Renal cortex interstitium (tissue), 15 donors: ENCODE results near the gene BORCS5. TPM values are rescaled to one million over a fixed set of nuclear protein-coding genes. Genes with fewer than 3 reads are reported as not detected.
A peak's percentile ranks its signal among the peaks of the same experiment; 100 is the strongest.
"Not testable (repeated sequence)": the region's sequence is repeated elsewhere in the genome, so short reads cannot be mapped to it uniquely, and the experiment has no call there.

Experiments used
- DNase-seq, 11 donors: peaks; one replicate each; pipeline ENCODE4 v3.0.0-alpha.2; 2013; ENCODE audit warnings: low read depth in 9 of 11, low spot score in 4 of 11; ENCODE audit errors: extremely low read depth in 1 of 11
- long read RNA-seq, 16 experiments: transcript quantifications; one replicate each; lab custom pipeline, GENCODE V29; 2026
- polyA plus RNA-seq, 3 donors: library from polyadenylated mRNA; unstranded; fragments of 120-200 nt; gene quantifications; one replicate each; pipeline ENCODE4 v1.2.1, GENCODE V29; 2013; ENCODE audit not compliant: insufficient read length in 3 of 3

The BORCS5 gene
- 10 to 100 TPM in 1 of 3 donors, 1 to 10 TPM in 2; 8.6 to 10.3 (median 9.2) TPM for polyA plus RNA-seq
- long read RNA-seq, donor 1, full-length matches to known transcripts, result 3 of 3 reads
- long read RNA-seq, donor 1, partial matches to known transcripts, result 0 of 3 reads
- long read RNA-seq, donor 1, other reads (novel, unspliced or antisense), result 0 of 3 reads
- long read RNA-seq, donor 2, result 0 reads
- long read RNA-seq, donor 3, full-length matches to known transcripts, result 8 of 8 reads
- long read RNA-seq, donor 3, partial matches to known transcripts, result 0 of 8 reads
- long read RNA-seq, donor 3, other reads (novel, unspliced or antisense), result 0 of 8 reads
- long read RNA-seq, donor 4, full-length matches to known transcripts, result 4 of 4 reads
- long read RNA-seq, donor 4, partial matches to known transcripts, result 0 of 4 reads
- long read RNA-seq, donor 4, other reads (novel, unspliced or antisense), result 0 of 4 reads
- long read RNA-seq, donor 5, result 0 reads
- long read RNA-seq, donor 6, full-length matches to known transcripts, result 3 of 3 reads
- long read RNA-seq, donor 6, partial matches to known transcripts, result 0 of 3 reads
- long read RNA-seq, donor 6, other reads (novel, unspliced or antisense), result 0 of 3 reads
- long read RNA-seq, donor 7, full-length matches to known transcripts, result 2 of 2 reads
- long read RNA-seq, donor 7, partial matches to known transcripts, result 0 of 2 reads
- long read RNA-seq, donor 7, other reads (novel, unspliced or antisense), result 0 of 2 reads
- long read RNA-seq, donor 8, full-length matches to known transcripts, result 5 of 5 reads
- long read RNA-seq, donor 8, partial matches to known transcripts, result 0 of 5 reads
- long read RNA-seq, donor 8, other reads (novel, unspliced or antisense), result 0 of 5 reads
- long read RNA-seq, donor 9, full-length matches to known transcripts, result 4 of 4 reads
- long read RNA-seq, donor 9, partial matches to known transcripts, result 0 of 4 reads
- long read RNA-seq, donor 9, other reads (novel, unspliced or antisense), result 0 of 4 reads
- long read RNA-seq, donor 10, full-length matches to known transcripts, result 4 of 4 reads
- long read RNA-seq, donor 10, partial matches to known transcripts, result 0 of 4 reads
- long read RNA-seq, donor 10, other reads (novel, unspliced or antisense), result 0 of 4 reads
- long read RNA-seq, donor 11, full-length matches to known transcripts, result 3 of 3 reads
- long read RNA-seq, donor 11, partial matches to known transcripts, result 0 of 3 reads
- long read RNA-seq, donor 11, other reads (novel, unspliced or antisense), result 0 of 3 reads
- long read RNA-seq, donor 12, full-length matches to known transcripts, result 1 of 1 reads
- long read RNA-seq, donor 12, partial matches to known transcripts, result 0 of 1 reads
- long read RNA-seq, donor 12, other reads (novel, unspliced or antisense), result 0 of 1 reads
- long read RNA-seq, donor 13, result 0 reads
- long read RNA-seq, donor 14, full-length matches to known transcripts, result 2 of 2 reads
- long read RNA-seq, donor 14, partial matches to known transcripts, result 0 of 2 reads
- long read RNA-seq, donor 14, other reads (novel, unspliced or antisense), result 0 of 2 reads
- long read RNA-seq, donor 15, result 0 reads
- long read RNA-seq, donor 16, full-length matches to known transcripts, result 9 of 9 reads
- long read RNA-seq, donor 16, partial matches to known transcripts, result 0 of 9 reads
- long read RNA-seq, donor 16, other reads (novel, unspliced or antisense), result 0 of 9 reads

DNA sequence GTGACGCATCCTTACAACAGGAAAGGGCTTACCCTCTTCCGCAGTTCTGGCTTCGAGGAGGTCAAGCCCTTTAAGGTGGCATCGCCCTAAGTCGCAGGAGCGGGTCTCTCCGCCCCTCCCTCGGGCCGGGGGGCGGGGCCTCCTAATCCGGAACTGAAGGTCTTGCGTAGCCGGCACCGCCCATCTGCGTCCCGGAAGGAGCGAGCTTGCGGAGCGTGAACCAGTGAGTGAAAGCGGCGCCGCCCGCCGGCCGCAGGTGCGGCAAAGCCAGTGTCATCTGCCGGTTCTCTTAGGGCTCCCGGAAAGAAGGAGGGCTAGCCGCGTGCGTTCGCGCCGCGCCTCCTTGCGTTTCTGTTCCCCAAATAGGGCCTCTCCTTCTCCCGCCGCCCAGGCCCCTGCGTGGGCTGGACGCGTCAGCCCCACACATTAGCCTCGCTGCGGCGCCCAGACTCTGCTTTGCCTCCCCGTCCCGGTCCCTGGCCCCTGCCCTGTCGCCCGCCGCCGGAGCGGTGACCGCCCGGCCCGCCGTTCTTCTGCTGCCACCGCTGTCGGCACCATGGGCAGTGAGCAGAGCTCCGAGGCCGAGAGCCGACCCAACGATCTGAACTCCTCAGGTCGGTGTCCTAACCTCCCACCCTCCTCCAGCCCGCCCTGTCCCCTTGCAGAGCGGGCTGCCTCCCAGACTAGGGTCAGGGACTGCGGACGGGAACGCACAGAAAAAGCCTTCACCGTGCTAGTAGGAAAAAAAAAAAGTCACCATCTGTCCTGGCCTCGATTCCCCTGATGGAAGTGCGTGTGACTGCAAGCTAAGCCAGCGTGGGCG, at the start of gene BORCS5:
Gene BORCS5 (plus strand): TSS at position 183 of the 823 bp plus-strand sequence. CDS start 374 bp downstream, at position 557.
- DNase-seq, result peak in 9 of 11 donors; percentile 86 to 94 (median 91)

- DNase-seq, result not testable (repeated sequence)
Observed at GRCh38 chr12:12310695-12311094, 46.2 kb upstream of the BORCS5 start.

DNA sequence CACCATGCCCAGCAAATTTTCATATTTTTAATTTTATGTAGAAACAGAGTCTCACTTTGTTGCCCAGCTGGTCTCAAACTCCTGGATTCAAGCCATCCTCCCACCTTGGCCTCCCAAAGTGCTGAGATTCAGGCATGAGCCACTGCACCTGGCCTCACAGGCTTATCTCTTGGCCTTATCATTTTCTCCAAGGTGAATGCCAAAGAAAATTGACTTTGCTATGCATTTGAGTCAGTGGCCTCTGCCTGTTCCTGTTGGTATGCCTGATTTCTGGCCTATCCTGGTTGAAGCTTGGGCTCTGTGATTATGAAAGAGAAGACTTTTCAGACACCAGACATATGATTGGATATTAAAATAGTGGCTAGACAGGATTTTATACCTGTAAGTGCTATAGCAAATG, 41.0 kb upstream of the BORCS5 start:
- no peak for DNase-seq

DNA sequence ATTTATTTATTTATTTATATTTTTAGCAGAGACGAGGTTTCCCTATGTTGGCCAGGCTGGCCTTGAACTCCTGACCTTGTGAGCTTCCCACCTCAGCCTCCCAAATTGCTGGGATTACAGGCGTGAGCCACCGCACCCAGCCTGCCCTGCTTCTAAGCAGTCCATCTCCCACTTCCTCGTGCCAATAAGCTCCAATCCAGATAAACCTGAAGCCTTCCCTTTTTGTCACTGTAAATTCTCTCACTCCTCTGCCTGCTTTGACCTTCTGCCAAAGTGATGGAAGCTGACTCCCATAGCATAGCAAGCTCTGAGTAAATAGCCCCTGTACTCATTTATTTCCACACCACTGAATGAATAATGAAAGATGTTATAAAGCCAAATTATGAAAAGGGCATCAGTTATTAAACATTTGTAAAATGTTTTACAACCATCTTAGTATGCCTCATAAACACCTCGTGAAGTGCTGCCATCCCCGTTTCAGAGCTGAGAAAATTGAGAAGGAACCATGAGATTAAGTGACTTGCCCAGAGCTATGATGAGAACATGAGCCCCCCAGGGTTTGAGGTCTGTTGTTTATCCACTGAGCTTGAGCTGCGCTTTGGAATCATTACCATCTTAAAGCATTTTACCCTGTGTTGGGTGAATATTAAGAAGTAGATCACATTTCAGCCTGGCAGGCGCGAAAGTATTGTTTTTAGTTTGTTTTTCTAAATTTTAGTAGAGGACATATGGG, 37.3 kb upstream of the BORCS5 start:
- DNase-seq, result peak in 4 of 11 donors; percentile 21 to 54 (median 49)

DNA sequence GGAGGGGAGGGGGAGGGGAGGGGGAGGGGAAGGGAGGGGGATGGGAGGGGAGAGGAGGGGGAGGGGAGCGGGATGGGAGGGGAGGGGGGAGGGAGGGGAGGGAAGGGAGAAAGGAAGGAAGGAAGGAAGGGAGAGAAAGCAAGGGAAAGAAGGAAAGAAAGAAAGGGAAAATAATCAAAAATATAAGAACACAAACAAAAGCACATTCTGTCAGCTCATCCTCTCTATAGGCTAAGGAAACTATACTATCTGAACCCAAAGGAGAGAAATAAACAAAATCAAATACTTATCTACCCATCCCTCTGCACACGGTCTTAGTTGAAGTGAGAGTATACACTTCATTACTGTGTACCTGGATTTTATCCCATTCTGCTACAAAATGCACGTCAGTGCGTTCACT, 33.8 kb upstream of the BORCS5 start:
- no peak for DNase-seq

DNA sequence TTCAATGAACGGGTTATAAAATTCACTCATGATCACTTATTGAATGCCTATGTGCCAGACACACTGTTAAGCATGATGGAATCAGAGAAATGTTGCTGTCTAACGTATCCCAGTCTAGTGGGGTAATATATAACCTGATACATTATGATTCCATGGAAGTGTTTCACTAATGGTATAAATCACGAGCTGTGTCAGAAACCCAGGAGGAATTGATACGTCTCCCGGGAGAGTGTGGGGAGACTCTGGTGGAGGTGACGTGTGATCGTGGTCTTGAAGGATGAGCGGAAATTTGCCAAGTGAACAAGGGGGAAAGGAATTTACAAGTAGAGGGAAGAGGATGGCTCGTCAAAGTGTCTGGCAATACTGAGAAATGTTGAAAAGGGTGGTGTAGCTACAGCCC, 33.3 kb upstream of the BORCS5 start:
- no peak for DNase-seq

GRCh38 chr12:12326262-12326661, 30.6 kb upstream of the BORCS5 start:
- no peak for DNase-seq

DNA sequence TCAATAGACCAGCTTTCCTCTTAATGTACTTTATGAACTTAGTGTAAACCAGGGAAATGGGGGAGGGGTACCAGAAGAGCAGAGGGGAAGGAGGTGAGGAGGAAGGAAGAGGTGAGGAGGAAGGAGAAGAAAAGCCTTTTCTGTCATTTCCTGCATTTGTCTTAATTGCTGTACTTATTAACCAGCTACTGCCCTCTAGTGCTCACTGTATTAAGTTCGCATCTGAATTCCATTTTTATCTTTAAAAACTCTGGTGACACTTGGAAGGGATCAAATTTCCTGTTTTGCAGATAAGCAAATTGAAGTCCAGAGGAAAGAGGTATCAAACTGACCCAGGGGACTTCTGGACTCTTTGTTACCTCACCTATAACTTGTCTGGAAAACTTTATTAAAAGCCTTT, 29.1 kb upstream of the BORCS5 start:
- peak in 3 of 11 donors; percentile 48 to 73 (median 53) for DNase-seq

DNA sequence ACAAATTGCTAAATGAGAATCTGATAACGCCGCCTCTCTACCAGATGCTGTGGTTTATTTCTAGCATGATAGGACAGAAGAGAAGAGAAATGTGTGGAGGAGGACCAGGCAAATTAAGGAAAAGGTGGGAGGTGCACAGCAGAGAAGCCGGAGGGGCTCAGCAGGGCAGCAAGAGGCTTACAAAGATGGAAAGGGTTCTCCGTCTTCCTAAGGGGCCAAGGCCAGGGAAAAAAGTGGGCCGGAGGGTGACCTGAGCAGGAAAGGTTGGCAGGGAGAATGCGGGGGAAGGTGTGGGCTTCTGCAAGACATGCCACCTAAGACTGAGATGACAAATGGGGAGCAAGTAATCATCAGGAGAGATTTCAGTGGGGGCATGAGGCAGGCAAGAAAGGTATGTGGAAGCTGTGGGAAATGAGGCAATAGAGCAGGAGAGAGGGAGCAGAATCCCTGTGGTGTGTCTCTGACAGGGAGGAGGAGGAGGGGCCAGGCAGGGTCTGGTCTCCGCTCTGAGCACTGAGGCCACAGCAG, 25.6 kb upstream of the BORCS5 start:
- no peak for DNase-seq

- peak in 1 of 11 donors; percentile 70 for DNase-seq
Observed at GRCh38 chr12:12331896-12332295, 25.0 kb upstream of the BORCS5 start.

DNA sequence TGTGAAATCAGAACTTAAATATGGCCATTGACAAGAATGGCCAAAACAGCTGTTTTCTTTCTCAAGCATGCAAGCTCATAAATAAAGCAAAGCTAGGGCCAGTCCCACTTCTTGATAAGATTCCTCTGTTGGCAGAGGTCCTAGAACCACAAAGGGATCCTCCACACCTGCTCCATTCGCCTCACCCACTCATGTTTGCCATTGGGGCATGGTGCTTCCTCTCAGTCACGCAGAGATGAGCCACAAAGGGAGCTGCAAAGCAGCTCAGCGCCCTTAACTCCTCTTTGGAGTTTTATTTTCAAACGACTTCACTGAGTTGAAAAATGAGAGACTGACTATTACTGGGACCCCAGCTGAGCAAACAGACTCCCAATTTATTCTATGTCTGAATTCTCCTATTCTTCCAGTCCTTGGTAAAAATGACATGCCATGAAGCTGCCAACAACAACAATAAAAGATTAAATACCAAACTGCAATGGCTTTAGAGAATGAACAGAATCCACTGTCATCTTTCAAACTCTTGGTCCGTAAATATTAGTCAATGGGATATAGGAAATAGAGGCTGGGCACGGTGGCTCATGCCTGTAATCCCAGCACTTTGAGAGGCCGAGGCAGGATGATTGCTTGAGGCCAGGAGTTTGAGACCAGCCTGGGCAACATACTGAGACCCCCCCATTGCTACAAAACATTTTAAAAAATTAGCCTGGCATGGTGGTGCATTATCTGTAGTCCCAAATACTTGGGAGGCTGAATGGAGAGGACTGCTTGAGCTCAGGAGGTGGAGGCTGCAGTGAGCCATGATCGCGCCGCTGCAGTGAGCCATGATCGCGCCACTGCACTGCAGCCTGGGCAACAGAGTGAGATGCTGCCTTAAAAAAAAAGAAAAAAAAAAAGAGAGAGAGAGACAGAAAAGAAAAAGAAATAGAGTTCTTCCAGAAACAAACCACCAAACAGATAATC, 23.2 kb upstream of the BORCS5 start:
- DNase-seq, result peak in 1 of 11 donors; percentile 61

DNA sequence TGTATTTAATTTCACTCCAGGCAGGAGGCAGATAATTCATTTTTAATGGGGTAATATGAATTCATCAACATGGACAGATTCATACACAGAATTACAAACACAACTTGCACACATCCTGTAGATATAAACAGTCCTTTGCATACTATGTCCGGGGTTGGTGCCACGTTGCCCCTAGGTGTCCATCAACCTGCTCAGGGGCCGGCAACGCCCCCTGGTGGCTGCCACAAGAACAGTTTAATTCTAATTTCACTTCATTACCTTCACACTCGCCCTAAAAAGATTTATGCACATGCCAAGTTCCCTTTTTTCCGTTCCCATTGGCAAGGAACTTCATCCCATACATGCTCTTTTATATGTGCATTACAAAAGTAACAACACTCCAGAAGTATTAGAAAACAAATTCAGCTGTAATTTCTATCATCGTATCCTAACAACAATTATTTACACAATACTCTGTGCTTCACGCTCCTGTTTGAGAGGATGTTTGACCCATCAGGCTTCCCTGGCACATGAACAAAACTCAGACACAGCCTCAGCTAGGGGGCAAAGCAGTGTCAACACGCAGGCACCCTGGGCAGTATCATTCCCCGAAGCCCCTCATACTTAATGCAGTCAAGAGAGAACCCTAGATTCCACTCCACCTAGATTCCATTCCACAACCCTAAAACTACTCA, 22.4 kb upstream of the BORCS5 start:
- DNase-seq, result no peak

GRCh38 chr12:12336049-12336411, 20.8 kb upstream of the BORCS5 start:
- no peak for DNase-seq

DNA sequence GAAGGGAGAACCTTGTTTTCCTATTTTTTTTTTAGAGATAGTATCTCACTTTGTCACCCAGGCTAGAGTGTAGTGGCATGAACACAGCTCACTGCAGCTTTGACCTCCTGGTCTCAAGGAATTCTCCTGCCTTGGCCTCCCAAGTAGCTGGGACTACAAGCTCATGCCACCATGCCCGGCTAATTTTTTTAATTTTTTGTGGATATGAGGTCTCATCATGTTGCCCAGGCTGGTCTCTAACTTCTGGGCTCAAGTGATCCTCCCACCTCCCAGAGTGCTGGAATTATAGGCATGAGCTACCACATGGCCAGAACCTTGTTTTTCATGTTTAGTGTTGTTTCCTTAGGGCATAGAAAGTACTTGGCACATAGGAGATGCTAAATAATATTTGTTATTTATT, 20.4 kb upstream of the BORCS5 start:
- no peak for DNase-seq

DNA sequence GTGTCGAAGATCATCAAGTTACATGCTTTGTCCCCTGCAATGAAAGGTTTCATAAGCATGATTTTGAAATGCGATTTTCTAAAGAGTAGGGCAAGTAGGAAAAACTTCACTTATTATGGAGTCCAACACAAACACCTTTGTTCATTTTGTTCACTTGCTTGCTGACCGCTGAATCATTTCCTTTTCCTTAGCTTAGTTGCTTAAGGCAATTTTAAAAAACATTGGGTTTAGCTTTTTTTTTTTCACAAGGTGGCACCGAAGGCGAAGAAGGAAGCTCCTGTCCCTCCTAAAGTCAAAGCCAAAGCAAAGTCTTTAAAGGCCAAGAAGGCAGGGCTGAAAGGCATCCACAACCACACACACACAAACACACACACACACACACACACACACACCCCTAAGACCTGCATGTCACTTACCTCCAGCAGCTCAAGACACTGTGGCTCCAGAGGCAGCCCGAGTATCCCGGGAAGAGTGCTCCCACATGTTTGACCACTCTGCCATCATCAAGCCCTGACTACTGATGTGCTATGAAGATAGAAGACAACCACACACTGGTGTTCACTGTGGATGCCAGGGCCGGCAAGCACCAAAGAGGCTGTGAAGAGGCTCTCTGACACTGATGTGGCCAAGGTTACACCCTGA, 18.2 kb upstream of the BORCS5 start:
- no peak for DNase-seq
